Measurements from ENCODE around the gene KLHDC3.

Gene KLHDC3, protein sequence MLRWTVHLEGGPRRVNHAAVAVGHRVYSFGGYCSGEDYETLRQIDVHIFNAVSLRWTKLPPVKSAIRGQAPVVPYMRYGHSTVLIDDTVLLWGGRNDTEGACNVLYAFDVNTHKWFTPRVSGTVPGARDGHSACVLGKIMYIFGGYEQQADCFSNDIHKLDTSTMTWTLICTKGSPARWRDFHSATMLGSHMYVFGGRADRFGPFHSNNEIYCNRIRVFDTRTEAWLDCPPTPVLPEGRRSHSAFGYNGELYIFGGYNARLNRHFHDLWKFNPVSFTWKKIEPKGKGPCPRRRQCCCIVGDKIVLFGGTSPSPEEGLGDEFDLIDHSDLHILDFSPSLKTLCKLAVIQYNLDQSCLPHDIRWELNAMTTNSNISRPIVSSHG
- total RNA-seq, result 33.0 to 77.4 (median 45.2) reads per million in 3 experiments

DNA sequence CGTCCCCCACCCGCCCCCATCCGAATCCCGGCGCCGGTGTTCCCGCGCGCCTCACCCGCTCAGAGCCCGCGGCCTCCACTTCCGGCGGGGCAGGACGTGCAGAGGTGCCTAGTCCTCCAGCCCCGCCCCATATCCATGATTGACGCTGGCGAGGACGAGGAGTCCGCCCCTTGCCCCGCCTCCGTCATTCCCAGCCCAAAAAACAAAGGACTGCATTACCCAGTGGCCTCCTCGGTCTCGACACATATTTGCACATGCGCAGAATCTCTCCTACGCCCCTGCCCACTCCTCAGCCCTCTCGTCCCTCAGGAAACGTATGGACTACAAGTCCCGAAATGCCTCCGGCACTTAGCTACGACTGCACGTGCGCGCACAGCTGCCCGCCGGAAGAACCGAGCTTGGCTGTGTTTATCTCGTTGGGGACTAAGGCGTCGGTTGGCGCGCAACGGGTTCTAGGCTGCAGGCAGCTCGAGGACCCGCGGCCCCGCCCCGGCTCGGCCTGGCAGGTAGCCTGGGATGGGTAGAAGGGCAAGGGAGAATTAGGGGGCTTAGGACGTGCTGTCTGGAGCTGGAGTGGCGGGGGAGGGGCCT lies at the start of gene KLHDC3, which contains the start of gene MEA1:
Gene KLHDC3, plus strand, starts transcription at position 407 of the 591 bp plus-strand sequence. CDS start 2,944 bp downstream, outside the sequence.
Gene MEA1, minus strand, starts transcription at position 104 of the 591 bp plus-strand sequence. CDS start 133 bp downstream, outside the sequence.
- DNase-seq, result peak; percentile 100

DNA sequence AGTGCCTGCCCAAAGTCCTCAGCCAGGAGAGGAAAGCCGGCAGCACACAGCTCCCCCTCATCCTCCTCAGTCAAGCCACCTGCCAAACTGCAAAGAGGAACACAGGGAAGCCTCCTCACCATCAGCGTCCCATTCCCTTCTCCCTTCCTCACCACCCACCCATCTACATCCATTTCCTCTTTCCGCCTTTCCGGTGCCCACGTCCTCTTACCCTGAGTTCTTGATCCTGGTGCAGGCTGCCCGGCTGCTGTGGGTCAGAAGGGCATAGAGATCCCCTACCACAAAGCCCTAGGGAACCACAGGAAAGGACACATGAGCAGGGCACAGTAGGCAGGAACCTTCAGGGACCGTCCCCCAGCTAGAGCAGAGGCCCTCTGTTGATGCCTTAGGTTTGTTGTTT lies 47.5 kb upstream of the KLHDC3 start:
- DNase-seq, result no peak

DNA sequence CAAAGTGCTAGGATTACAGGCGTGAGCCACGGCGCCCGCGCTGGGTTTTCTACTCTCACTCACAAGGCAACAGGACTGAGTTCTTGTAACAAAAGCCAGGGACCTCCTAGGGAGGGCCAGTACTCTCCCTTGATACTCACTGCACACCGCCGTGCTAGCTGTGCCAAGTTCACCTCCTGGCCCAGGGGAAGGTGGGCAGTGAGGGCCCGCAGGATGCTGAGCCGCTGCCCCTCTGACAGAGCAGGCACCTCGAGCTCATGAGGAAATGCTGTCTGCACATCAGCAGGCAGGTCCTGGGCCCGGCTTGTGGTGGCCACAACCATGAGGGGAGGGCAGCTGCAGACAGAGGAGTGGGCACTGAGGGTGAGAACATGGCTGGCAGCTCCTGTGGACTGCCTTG lies 46.8 kb upstream of the KLHDC3 start:
- DNase-seq, result no peak

DNA sequence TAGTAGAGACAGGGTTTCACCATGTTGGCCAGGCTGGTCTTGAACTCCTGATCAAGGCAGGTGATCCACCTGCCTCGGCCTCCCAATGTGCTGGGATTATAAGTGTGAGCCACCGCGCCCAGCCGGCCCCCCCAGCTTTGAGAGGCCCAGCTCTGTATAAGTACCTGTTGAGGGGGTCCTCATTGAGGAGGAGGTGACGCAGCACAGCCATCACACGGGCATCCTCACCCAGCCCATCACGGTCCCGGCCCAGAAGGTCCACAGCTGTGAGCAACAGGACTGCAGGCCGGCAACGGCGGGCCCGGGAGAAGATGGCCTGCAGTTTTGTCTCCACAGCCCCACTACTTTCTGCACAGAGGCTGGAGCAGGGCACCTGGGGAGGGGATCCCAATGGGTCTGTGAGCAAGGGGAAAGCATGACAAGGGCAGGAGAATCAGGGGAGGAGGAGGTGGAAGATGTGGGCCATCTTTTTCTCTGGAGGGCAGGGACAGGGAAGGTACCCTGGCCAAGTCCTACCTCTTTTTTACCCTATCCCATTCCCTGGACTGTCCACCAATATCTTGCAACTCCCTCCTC lies 45.8 kb upstream of the KLHDC3 start:
- no peak for DNase-seq

DNA sequence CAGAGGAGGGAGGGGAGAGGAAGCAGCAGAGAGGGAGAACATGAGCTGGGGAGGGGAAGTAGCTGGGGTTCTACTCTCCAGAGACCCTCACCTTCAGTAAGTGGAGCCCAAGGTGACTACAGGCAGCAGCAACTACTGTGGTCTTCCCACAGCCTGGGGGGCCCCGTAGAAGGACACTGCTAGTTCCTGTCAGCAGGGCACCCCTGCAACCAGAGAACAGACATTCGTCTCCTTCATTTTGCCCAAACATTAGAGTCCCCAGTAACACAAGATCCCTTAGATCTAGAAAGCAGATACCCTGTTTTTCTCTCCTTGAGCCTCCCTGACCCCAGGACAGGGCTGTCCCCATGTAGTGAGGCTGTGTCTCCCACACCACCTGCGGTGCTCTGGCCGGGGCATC lies 45.3 kb upstream of the KLHDC3 start:
- no peak for DNase-seq

DNA sequence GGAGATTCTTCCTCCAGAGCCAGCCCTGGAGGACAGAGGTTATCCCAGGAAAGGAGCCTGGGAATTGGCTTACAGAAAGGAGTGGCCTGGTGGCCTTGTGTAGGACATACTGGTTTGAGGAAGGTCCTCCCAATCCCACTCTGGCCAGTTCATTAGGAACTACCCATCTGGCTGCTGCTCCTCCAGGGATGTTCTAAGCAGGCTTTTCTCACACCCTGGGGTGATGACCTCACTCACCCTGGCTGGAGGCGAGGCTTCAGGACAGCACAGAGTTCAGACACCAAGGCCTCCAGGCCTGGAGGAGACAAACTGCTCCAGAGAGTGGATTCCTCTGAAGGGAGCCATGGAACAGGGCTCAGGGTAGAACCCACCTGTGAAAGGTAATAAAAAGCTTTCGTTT lies 44.6 kb upstream of the KLHDC3 start:
- no peak for DNase-seq

DNA sequence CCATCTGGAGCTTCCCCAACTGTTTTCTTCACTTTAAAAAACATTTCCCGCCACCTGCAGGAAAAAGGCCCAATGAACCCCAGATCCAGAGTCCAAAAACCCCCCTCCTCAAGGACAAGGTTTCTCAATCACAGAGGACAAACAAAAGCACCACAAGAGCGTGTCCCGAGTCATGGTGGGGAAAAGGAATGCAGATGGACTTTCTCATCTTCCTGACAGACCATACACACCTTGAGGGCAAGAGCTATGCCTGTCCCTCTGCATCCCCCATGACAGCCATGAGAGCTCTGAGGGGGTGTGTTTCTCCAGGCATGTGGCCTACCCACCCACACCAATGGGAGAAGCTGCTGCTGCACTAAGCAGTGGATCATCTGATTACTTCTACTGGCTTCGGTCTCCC lies 44.1 kb upstream of the KLHDC3 start:
- DNase-seq, result no peak

DNA sequence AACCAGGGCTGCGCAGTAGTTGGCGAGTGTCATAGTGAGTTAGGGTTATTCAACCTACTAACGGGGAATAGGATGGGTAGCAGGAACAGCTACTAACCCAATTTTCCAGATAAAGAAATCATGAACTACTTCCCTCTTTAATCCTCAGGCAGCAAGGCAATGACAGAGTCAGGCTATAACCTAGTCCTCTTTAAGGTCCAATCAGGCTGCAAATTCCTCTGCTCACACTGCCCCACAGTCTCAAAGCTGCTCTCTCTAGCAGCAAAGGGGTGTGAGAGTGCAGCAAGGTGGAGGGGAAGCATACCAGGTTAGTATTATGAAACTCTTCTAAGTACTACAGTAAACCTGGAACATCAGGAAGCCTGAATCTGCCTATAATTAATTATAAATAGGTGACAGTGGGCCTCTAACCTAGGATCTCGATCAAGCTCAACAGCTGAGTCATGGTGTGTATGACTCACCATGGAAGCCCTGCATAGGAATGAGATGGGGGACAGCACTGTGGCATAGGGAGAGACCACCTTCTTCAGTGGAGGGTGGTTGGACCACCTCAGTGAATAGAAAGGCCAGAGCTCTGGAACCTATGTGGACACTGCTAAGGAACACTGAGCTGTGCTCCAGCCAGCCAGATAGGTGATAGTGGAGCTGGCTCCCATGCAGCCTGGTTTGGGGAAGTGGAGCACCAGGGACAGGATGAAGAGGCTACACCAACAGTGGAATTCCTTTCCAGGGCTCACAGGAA lies 43.0 kb upstream of the KLHDC3 start:
- DNase-seq, result no peak

DNA sequence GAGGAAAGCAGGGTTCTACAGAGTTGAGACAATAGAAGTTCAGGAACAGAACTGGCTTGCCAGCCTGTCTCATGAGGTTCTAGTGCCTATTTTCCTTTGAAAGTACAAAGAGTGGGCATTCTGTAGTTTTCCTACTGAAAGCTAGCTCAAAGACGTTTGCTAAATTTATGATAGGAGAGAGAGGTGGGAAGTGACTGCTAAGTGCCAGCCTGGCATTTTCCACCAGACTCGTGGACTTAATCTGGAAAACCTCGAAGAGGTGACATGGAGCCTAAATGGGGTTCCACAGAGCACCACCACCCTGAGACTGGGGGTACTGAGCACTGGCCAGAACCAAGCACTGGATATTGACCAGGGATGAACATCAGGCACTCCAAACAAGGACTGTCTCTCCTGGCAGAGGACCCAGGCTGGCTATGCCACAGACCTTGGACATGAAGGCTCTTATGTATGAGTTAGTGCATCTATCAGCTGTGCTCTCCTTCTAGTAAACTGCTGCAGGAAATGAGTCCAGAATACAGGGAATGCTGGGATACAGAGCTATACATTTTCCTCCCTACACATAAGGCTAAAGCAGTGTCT lies 42.2 kb upstream of the KLHDC3 start:
- no peak for DNase-seq

DNA sequence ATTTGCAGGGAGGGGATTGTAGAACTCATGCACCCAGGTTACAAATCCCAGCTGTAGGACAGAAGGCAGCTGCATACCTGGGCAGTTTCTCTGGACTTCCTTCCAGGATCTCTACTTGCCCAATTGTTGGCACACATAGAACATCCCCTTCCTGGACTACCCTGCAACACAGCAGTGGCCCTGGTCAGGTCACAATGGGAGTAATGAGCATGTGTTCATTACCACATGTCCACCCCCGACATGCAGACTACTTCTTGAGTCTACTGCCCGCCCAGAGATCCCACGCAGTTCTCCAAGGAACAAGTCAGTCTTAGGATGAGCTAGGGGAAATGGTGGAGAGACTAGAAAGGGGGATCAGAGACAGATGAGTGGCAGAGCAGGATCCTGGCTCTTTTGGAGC lies 40.1 kb upstream of the KLHDC3 start:
- no peak for DNase-seq

DNA sequence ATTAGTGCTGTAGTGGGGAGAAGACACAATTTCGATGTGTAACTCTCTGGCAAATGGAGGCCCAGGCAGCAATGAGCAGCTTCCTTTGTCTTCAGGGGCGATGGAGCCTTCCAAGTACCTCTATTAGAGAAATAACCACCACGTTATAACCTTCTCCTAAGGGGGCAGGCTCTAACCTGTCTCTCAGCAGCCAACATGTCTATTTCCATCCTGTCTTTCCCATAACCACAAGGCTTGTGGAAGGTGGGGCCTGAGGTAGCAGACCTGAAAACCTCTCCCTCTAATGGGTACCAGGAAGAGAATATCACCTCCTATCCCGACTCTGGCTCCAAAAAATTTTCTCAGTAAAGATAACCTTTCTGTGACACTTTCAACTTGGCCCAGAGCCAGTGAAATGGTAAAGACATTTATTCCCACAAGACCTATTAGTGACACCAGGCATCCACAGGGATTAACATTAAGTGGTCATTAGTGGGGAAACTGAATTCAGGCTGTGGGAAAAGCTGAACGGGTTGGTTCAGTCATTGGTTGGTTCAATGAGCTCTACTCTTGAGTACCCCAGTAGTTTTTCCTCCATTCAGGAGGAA lies 39.0 kb upstream of the KLHDC3 start:
- no peak for DNase-seq

DNA sequence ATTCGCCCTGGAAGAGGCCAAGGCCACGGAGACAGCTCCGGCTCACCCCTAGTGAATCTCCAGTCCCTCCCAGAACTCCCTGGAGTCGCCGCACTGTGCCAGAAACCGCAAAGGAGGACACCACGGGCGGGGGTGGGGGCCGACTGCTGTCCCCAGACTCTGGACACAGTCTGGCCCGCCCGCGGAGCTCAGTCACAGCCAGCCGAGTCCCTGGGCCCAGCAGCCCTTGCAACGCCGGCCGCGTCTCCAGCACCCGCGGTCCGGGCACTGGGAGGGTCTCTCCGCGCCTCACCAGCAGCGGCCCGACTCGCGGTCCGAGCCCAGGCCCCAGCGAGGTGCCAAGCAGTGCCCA lies 35.6 kb upstream of the KLHDC3 start:
- DNase-seq, result no peak

DNA sequence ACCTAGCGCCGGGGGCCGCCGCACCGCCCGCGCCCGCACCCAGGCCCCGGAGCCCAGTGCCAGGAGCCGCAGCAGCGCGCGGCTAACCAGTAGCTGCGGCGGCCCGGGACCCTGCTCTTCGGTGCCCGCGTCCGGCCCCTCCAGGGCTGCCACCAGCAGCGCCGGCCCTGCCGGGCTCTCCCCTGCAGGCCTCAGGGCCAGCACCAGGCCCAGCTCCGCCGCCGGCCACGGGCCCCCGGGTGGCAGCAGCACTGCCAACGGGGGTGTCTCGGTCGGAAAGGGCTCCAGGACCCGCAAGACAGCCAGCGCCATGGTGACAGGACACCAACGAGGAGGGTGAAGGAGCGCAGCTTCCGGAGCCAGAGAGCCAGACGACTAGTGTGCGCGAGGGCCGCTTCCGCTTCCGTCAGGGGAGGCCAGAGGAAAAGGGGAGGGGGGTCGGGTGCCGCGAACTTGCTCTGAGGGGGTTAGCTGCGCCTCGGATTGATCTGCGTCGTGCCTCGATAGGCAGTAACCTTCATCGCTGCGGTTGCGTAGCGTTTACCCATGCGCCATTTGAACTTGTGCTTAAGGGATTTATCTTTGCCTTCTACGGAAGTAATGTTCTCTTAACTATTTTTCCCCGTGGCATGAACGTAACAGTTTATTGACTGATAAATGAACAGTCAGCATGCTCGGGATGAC lies 35.1 kb upstream of the KLHDC3 start, which contains the start of gene PEX6:
Gene PEX6, minus strand, starts transcription at position 343 of the 684 bp plus-strand sequence. Its CDS starts 31 bp downstream, at position 312.
- peak; percentile 92 for DNase-seq

DNA sequence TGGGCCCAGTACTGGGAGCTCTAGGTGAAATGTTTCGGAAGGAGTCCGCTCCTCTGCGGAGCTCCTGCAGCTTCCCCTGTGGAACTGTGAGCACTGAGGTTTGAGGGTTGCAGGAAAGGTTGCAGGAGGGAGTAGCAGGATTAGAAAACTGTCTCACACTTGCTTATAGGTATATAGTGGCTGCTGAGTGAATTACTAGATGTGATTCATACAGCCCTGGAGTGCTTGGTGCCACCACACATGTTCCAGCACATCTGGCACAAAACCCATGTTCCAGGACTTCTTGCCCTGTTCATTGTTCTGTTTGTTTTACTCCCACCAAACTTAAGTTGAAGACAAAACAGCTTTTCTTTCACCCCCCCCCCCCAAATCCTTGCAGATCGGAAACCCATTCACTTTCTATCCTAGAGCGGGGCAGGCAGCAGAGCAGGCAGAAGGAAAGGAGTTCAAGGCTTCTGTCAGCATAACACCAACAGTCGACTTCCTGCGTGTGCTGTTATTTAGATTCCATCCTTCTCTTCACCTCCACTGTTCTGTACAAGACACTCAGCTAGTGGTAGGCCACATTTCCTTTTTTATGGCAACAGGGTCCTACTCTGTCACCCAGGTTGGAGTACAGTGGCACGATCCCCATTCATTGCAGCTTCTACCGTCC lies 34.4 kb upstream of the KLHDC3 start:
- DNase-seq, result no peak

DNA sequence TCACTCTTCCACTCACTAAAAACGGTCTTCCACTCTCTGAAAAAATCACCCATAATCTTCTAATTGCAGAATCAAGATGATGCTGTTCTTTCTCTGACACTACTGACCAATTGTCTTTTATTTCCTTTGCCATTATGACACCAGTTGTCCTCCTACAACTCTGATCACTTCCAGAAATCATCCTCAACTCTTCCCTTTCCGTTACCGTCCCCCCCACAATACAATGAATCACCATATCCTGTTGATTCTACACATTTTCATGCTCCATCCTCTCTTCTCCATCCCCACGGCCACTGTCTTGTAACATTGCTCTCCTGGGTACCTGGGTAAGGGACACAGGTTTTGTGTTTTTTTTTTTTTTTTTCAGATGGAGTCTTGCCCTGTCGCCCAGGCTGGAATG lies 32.2 kb upstream of the KLHDC3 start:
- DNase-seq, result no peak

DNA sequence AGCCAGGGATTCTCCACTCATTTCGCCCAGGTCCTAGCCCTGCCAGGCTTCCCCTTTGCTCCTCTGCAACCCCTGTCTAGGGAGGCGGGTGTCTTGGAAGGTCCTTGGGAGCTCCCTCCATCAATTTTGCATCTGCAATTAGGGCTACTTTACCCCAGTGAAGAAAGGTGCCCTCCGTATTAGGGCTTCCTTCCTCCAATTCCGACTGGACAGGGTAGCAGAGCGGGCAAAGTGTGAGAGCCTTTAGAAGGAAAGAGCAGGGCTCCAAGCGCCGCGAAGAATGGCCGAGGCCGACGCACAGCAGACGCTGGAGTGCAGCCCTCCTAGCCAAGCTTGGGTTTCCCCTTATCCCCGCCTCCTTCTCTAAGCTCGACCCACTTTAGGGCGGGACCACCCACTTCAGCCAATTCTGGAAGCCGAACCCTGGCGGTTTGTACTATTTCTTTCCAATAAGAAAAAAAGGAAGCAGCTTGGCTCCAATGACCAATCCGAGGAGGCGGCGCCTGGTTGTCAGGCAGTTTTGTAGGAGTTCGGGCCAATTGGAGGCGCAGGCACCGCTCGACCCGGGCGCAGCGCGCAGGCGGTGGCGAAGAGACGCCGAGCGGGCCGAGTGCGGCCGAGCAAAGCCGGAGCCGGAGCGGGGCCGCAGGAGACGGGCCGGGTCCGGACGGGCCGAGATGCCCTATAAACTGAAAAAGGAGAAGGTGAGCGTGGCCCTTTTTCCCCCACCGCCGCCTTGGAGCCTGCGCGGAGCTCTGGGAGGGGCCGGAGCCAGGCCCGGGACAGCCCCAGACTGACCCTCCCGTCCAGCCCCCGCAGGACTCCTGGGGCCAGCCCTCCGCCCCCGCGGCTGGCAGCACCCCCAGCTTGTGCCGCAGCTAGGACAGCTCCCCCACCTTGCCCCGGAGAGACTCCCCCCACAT lies 29.8 kb upstream of the KLHDC3 start, which contains the start of gene PPP2R5D:
Gene PPP2R5D, plus strand, starts transcription at position 570 of the 923 bp plus-strand sequence. Its CDS starts 108 bp downstream, at position 678.
- DNase-seq, result peak; percentile 98

DNA sequence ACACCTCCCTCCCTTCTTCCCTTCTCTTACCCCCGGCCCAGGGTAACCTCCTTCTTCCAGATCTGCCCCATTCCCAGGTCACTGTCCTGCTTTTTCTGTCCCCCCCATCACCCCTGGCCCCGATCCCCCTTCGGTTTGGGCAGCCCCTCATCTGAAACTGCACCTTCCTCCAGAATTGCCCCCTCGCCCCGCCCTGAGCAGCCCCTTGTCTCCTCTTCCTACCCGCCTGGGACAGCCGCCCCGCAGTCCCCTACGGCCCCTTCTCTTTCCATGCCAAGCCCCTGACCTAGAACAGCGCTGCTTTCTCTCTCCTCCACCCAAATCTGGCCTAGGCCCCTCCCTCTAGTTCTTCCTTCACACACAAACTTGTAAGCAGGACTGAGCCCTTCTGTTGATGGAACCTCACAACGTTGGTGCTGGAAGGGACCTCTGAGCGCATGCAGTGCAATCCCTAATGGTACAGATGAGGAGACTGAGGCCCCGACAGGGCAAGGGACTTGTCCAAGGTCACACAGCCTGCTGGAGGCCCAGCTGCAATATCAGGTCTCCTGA lies 29.0 kb upstream of the KLHDC3 start:
- no peak for DNase-seq

DNA sequence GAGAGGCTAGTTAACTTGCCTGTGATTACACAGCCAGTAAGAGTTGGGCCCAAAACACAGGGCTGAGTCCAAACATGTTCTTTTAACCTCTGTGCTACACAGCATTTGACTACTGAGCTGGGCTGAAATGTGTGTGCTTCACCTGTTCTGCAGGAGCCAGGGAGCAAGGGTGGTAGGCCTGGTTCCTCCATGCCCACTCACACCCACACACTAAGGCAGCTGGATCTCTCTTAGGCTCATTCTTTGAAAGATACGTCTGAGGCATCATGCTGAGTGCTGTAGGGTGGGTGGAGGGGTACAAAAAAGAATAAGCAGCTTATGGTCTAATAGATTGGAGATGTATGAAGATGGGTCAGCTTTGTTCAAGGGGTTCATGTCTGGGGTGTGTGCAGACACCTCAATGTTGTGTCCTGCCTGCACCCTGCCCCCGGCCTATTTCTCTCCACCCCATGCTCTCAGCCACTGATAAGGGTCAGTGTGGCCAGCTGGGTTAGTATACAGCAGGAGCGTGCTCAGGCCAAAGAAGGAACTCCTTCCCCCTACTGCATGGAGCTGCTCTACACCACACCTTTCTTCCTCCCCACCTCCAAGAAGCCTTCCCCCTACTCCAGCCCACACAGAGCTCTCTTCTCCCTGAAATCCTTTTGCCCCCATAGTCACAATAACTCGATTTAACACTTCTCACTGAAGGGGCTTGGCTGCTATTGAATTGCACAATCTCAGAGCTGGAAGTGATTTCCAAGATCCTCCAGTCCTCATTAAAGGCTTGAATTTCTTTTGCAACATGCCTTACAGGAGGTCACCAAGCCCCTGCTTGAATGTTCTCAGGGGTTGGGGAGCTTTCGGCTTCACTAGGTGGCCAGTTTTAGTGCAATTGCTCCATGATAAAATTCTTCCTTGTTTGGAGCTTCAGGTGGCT lies 26.3 kb upstream of the KLHDC3 start:
- DNase-seq, result no peak

Measured in central memory CD4-positive, alpha-beta T cell (primary cell).